Measurements from ENCODE around the gene IL31RA.

IL31RA gene

GRCh38 chr5:55852503-55852902, 1.3 kb downstream of the IL31RA start:
- TF ChIP-seq CTCF (conservative IDR thresholded peaks at IDR 0.05) (no peak), ZFX (IDR thresholded peaks at IDR 0.05) (no peak)
- H3K27ac ChIP-seq: no peak overlapping the region

GRCh38 chr5:55853041-55853670, 2.0 kb downstream of the IL31RA start:
- no peak for TF ChIP-seq CTCF (conservative IDR thresholded peaks at IDR 0.05)
- no peak for TF ChIP-seq ZFX (IDR thresholded peaks at IDR 0.05)
- no peak overlapping the region for H3K27ac ChIP-seq

GRCh38 chr5:55853818-55854217, 2.7 kb downstream of the IL31RA start:
- H3K27ac ChIP-seq: no peak overlapping the region

GRCh38 chr5:55855509-55855908, 4.4 kb downstream of the IL31RA start:
- TF ChIP-seq ZFX (IDR thresholded peaks at IDR 0.05): no peak
- no peak for TF ChIP-seq CTCF (conservative IDR thresholded peaks at IDR 0.05)

More at GRCh38 chr5:55853818-55854217, 2.7 kb downstream of the IL31RA start:
- TF ChIP-seq CTCF (conservative IDR thresholded peaks at IDR 0.05): no peak
- no peak for TF ChIP-seq ZFX (IDR thresholded peaks at IDR 0.05)

GRCh38 chr5:55856516-55857246, 5.5 kb downstream of the IL31RA start:
- no peak overlapping the region for H3K27ac ChIP-seq
- TF ChIP-seq ZFX (IDR thresholded peaks at IDR 0.05) (no peak), CTCF (conservative IDR thresholded peaks at IDR 0.05) (no peak)

More at GRCh38 chr5:55855509-55855908, 4.4 kb downstream of the IL31RA start:
- no peak overlapping the region for H3K27ac ChIP-seq

GRCh38 chr5:55857247-55857640, 6.1 kb downstream of the IL31RA start:
- H3K27ac ChIP-seq: no peak overlapping the region
- TF ChIP-seq CTCF (conservative IDR thresholded peaks at IDR 0.05) (no peak), ZFX (IDR thresholded peaks at IDR 0.05) (no peak)

- TF ChIP-seq CTCF (conservative IDR thresholded peaks at IDR 0.05): no peak
- no peak overlapping the region for H3K27ac ChIP-seq
These were observed 6.9 kb downstream of the IL31RA start for GRCh38 chr5:55858104-55858503.

Data from C4-2B (cell line).